CD4-positive, alpha-beta T cell (primary cell): ENCODE measurements around the gene LPP. TPM values are rescaled to one million over a fixed set of nuclear protein-coding genes. Genes with fewer than 3 reads are reported as not detected.

Source experiments
- ATAC-seq: fragments of 200-7000 bp; cut with Tn5 transposase; one replicate; pipeline ENCODE4 v1.10.0; 2022; ENCODE audit warnings: mild to moderate bottlenecking; ENCODE audit not compliant: poor library complexity
- CTCF ChIA-PET: fragments of 350-600 bp; sonication (Branson Sonifier 250); formaldehyde crosslinking; loops from one replicate; lab custom pipeline; 2021; ENCODE audit warnings: antibody characterized with exemption, inconsistent platforms; lab: Charles Lee
- POLR2A ChIA-PET: fragments of 350-600 bp; sonication (Branson Sonifier 250); formaldehyde crosslinking; loops from one replicate; lab custom pipeline; 2021; ENCODE audit warnings: antibody characterized with exemption, inconsistent platforms; lab: Charles Lee
- DNase-seq, 14 experiments: peaks; one replicate each; pipeline ENCODE4 v3.0.0-alpha.2; 2013 to 2020; ENCODE audit warnings: mixed read lengths in 2 of 14
- H3K27ac ChIP-seq, 2 donors: one replicate each; pipeline versions ENCODE4 v1.5.1 to v1.7.0; 2013; ENCODE audit warnings: low read length in 2 of 2, low read depth in 1 of 2, mild to moderate bottlenecking in 1 of 2
- H3K27me3 ChIP-seq, 2 experiments: 1 replicate in 1 of 2; 2 replicates in 1 of 2; pipeline versions ENCODE4 v1.6.1 to v1.7.0; 2013; ENCODE audit warnings: low read length in 2 of 2, control low read depth in 1 of 2, mild to moderate bottlenecking in 1 of 2, moderate library complexity in 1 of 2; ENCODE audit not compliant: insufficient read depth in 2 of 2, control insufficient read depth in 1 of 2
- H3K36me3 ChIP-seq: one replicate; pipeline ENCODE4 v1.6.1; 2013; ENCODE audit warnings: low read length, control low read depth; ENCODE audit not compliant: insufficient read depth
- H3K4me1 ChIP-seq: one replicate; pipeline ENCODE4 v1.6.1; 2013; ENCODE audit warnings: low read length, control low read depth; ENCODE audit not compliant: insufficient read depth
- H3K4me3 ChIP-seq: one replicate; pipeline ENCODE4 v1.5.1; 2013; ENCODE audit warnings: mild to moderate bottlenecking, low read length, moderate library complexity
- H3K9me3 ChIP-seq, 2 experiments: 1 replicate in 1 of 2; 2 replicates in 1 of 2; pipeline versions ENCODE4 v1.6.1 to v1.7.0; 2013; ENCODE audit warnings: low read length in 2 of 2, mild to moderate bottlenecking in 2 of 2, control low read depth in 1 of 2, moderate library complexity in 1 of 2; ENCODE audit not compliant: control insufficient read depth in 1 of 2, insufficient read depth in 1 of 2
- H3K27ac Mint-ChIP-seq: one replicate; pipeline ENCODE4 v1.8.0; 2020; ENCODE audit warnings: mixed read lengths
- H3K27me3 Mint-ChIP-seq: one replicate; pipeline ENCODE4 v1.8.0; 2021; ENCODE audit warnings: mixed read lengths
- H3K36me3 Mint-ChIP-seq: one replicate; pipeline ENCODE4 v1.8.0; 2021; ENCODE audit warnings: low read depth, mixed read lengths
- H3K4me1 Mint-ChIP-seq: one replicate; pipeline ENCODE4 v1.8.0; 2021; ENCODE audit warnings: low read depth, mixed read lengths
- H3K4me3 Mint-ChIP-seq: one replicate; pipeline ENCODE4 v1.8.0; 2020; ENCODE audit warnings: mild to moderate bottlenecking, mixed read lengths
- H3K9me3 Mint-ChIP-seq: one replicate; pipeline ENCODE4 v1.8.0; 2020; ENCODE audit warnings: mixed read lengths
- CTCF ChIP-seq: fragments of 200-600 bp; IDR thresholded peaks from one replicate; pipeline ENCODE4 v1.8.0; 2022; ENCODE audit warnings: antibody characterized with exemption, mild to moderate bottlenecking
- intact Hi-C, 2 experiments: fragments of 100-400 bp; cut with DNase I in 1 of 2; cut with micrococcal nuclease in 1 of 2; formaldehyde crosslinking; loops; one replicate each; pipeline versions ENCODE4 v1.15.1 to v1.9.0; 2023 to 2025; cut with DNase I, micrococcal nuclease
- total RNA-seq, 174 experiments: library from RNA in 2 of 174; stranded (reverse) in 2 of 174; gene quantifications; one replicate each; pipeline ENCODE4 v1.2.3 and lab custom pipeline; 2021 to 2026

Gene LPP
- total RNA-seq, 2 experiments from 2014 or later: 45.6 to 45.9 TPM

DNA sequence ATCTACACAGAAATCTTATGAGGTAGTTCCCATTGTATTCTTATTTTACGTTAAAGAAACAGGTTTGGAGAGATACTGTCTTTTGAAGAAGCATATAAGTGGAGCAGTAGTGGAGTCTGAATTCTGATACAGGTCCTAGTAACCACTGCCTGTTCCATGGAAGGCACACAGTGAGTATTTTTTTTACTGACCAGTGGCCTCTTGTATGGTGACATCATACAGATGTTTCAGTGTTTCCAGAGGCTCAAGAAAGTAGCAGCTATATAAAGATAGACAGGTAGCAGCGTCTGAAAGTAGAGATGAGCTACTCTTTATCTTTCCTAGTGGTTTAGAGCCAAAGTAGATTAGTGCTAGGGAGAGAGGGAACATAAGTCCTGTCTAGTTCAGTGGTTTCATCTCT, 173.5 kb downstream of the LPP start:
- Histone ChIP-seq H3K27me3 (no peaks in the 10 kb centered on the region), H3K4me1 (peaks cover 15% of the 10 kb centered on the region), H3K36me3 (no peaks in the 10 kb centered on the region), H3K27ac (no peak overlapping the region), H3K4me3 (no peak overlapping the region), H3K9me3 (no peaks in the 10 kb centered on the region)
- H3K36me3 Mint-ChIP-seq: no peaks in the 10 kb centered on the region
- ATAC-seq (no peak), DNase-seq (no peak)
- ChIA-PET CTCF (no interaction called here), POLR2A (interaction anchor here (0.6 kb wide), 1 partner anchor 19 kb away, joined by 3 read pairs; no protein-coding TSS in a partner anchor)
- intact Hi-C loops: no loop called here
- H3K27me3 Mint-ChIP-seq: no peaks in the 10 kb centered on the region
- H3K27ac Mint-ChIP-seq: no peak overlapping the region
- H3K9me3 Mint-ChIP-seq: no peaks in the 10 kb centered on the region
- H3K4me3 Mint-ChIP-seq: no peak overlapping the region
- no peak for TF ChIP-seq CTCF
- H3K4me1 Mint-ChIP-seq: peaks cover 64% of the 10 kb centered on the region

- peaks cover 3% of the 10 kb centered on the region for H3K4me1 ChIP-seq
- Mint-ChIP-seq H3K4me3 (peak overlapping the region; percentile 4), H3K4me1 (peaks cover 41% of the 10 kb centered on the region), H3K36me3 (no peaks in the 10 kb centered on the region), H3K9me3 (no peaks in the 10 kb centered on the region), H3K27me3 (no peaks in the 10 kb centered on the region), H3K27ac (peak overlapping the region; percentile 9)
- no peak overlapping the region for H3K27ac ChIP-seq
- POLR2A ChIA-PET: no interaction called here
- no peak for DNase-seq
- H3K27me3 ChIP-seq: no peaks in the 10 kb centered on the region
- ATAC-seq: no peak
- intact Hi-C loops: no loop called here
- H3K4me3 ChIP-seq: no peak overlapping the region
- no peak for TF ChIP-seq CTCF
- no peaks in the 10 kb centered on the region for H3K36me3 ChIP-seq
- H3K9me3 ChIP-seq: no peaks in the 10 kb centered on the region
- CTCF ChIA-PET: interaction anchor here (0.6 to 1.3 kb wide), 2 partner anchors 461 to 591 kb away, joined by 3 read pairs; no protein-coding TSS in a partner anchor
Measured at GRCh38 chr3:188330138-188330537, 176.2 kb downstream of the LPP start.

GRCh38 chr3:188331166-188331565, 177.2 kb downstream of the LPP start:
- H3K27me3 ChIP-seq: no peaks in the 10 kb centered on the region
- intact Hi-C loops: no loop called here
- no peak for TF ChIP-seq CTCF
- CTCF ChIA-PET: interaction anchor here (1.3 to 1.6 kb wide), 2 partner anchors 10 to 593 kb away, joined by 3 read pairs; no protein-coding TSS in a partner anchor
- H3K27ac ChIP-seq: no peak overlapping the region
- no peaks in the 10 kb centered on the region for H3K27me3 Mint-ChIP-seq
- no peaks in the 10 kb centered on the region for H3K36me3 ChIP-seq
- no peak overlapping the region for H3K4me3 Mint-ChIP-seq
- DNase-seq (no peak), ATAC-seq (no peak)
- peaks cover 35% of the 10 kb centered on the region for H3K4me1 Mint-ChIP-seq
- H3K27ac Mint-ChIP-seq: no peak overlapping the region
- no peaks in the 10 kb centered on the region for H3K9me3 Mint-ChIP-seq
- H3K4me3 ChIP-seq: no peak overlapping the region
- no peaks in the 10 kb centered on the region for H3K36me3 Mint-ChIP-seq
- POLR2A ChIA-PET: interaction anchor here (1.5 kb wide), 1 partner anchor 8 kb away, joined by 4 read pairs; no protein-coding TSS in a partner anchor
- peaks cover 3% of the 10 kb centered on the region for H3K4me1 ChIP-seq
- no peaks in the 10 kb centered on the region for H3K9me3 ChIP-seq
